IPS-18a (cell line): Measurements from ENCODE around the gene DCLK3.

Source experiments
- H3K27ac ChIP-seq: one replicate; pipeline ENCODE4 v1.5.1; 2013; ENCODE audit warnings: low read length
- H3K27me3 ChIP-seq: one replicate; pipeline ENCODE4 v1.6.1; 2013; ENCODE audit warnings: mild to moderate bottlenecking, low read length; ENCODE audit not compliant: control insufficient read depth, insufficient read depth
- H3K36me3 ChIP-seq: one replicate; pipeline ENCODE4 v1.6.1; 2013; ENCODE audit warnings: low read depth, low read length; ENCODE audit not compliant: control insufficient read depth
- H3K4me1 ChIP-seq: one replicate; pipeline ENCODE4 v1.6.1; 2013; ENCODE audit warnings: low read depth, low read length; ENCODE audit not compliant: control insufficient read depth
- H3K4me3 ChIP-seq: one replicate; pipeline ENCODE4 v1.5.1; 2013; ENCODE audit warnings: low read length
- H3K9ac ChIP-seq: one replicate; pipeline ENCODE4 v1.6.1; 2013; ENCODE audit warnings: mild to moderate bottlenecking, low read length, moderate library complexity
- H3K9me3 ChIP-seq: one replicate; pipeline ENCODE4 v1.6.1; 2013; ENCODE audit warnings: low read depth, low read length; ENCODE audit not compliant: control insufficient read depth

The DCLK3 gene

DNA sequence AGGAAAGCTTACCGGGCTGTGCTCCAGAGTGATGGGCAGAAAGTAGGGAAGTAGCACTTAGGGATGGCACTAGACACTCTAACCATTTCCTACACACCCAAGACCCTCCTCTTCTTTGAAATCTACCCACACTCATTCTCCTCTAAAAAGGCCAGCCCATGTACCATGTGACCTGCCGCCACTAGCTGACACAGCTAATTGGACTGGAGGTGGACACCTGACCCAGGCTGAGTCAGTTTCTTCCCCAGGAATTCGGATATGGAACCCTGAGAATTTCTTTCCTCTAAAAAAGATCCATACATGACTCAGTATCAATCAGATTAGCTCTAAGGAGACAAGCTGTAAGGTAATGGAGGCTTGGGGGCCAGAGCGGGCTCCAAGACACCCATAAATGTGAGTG lies 60.1 kb downstream of the DCLK3 start:
- H3K9me3 ChIP-seq: no peaks in the 10 kb centered on the region
- H3K4me3 ChIP-seq: no peak overlapping the region
- no peaks in the 10 kb centered on the region for H3K36me3 ChIP-seq
- H3K9ac ChIP-seq: no peak overlapping the region
- no peaks in the 10 kb centered on the region for H3K27me3 ChIP-seq
- no peak overlapping the region for H3K27ac ChIP-seq
- peaks cover 5% of the 10 kb centered on the region for H3K4me1 ChIP-seq

DNA sequence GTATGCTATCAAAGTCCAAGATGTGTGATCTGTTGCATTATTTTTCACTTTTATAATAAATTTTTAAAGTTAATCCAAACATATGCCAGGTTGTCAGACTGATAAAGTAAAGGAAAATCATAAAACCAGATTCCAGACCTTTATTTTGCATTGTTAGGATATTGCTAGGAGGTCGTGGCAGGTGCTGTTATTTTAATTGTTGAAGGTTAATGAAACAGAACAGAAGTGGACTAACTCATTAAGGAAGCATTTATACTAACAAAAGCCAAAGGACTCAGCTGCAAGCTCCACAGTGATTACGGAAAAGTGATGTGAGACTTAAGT lies 63.1 kb downstream of the DCLK3 start:
- no peaks in the 10 kb centered on the region for H3K9me3 ChIP-seq
- H3K27me3 ChIP-seq: no peaks in the 10 kb centered on the region
- H3K36me3 ChIP-seq: no peaks in the 10 kb centered on the region
- H3K4me1 ChIP-seq: peaks cover 5% of the 10 kb centered on the region
- H3K27ac ChIP-seq: no peak overlapping the region
- no peak overlapping the region for H3K9ac ChIP-seq
- no peak overlapping the region for H3K4me3 ChIP-seq

DNA sequence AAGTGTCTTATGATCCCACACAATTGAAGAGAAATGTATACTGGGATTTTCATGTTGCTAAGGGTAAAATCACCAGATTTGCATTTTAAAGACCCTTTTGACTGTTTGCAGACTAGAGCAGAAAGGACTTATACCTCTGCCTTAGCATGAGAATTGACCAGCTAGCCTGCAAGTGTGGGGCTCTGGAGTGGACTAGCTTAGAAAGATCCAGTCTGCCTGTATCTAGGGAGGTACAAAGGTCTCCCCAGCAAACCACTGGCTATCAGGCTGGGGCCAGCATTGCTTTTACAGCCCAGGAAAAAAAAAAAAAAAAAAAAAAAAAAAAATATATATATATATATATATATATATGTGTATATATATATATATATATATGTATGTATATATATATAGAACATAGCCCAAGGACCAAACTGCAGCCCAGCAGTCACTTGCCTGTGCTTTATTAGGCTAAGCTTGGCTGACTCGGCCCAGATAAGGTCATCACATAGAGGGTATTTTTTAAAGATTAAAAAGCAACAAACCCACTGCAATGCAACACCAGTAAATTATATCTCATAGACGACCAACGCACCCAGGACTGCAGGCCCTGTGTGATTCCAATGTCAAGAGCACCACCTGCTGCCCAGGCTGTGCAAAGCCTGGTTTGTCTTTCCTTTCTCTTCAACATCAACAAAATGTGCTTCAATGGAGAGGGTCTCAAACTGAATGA lies 63.7 kb downstream of the DCLK3 start:
- Histone ChIP-seq H3K27ac (no peak overlapping the region), H3K9ac (no peak overlapping the region), H3K4me1 (peaks cover 5% of the 10 kb centered on the region), H3K36me3 (no peaks in the 10 kb centered on the region), H3K9me3 (no peaks in the 10 kb centered on the region), H3K27me3 (no peaks in the 10 kb centered on the region), H3K4me3 (no peak overlapping the region)

DNA sequence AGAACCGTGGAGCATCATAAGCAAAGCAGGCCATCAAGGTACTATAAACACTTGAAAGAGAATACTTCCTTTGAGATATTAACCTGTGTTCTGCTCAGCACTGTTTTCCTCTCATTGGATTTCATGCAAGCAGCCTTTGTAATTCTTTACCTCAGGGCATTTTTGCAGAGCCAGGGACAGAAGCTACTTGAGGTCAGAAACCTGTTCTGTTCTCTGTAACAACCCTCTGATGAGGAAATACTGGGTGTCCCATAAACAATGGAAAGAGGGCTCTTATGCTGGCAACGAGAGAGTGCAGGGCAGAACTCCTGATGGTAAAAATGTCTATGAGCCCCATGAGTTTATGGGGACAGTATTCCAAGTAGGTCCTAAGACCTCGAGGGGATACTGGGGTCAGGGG lies 66.0 kb downstream of the DCLK3 start:
- Histone ChIP-seq H3K4me1 (peaks cover 5% of the 10 kb centered on the region), H3K27ac (no peak overlapping the region), H3K4me3 (no peak overlapping the region), H3K9ac (no peak overlapping the region), H3K27me3 (no peaks in the 10 kb centered on the region), H3K36me3 (no peaks in the 10 kb centered on the region), H3K9me3 (peaks cover 5% of the 10 kb centered on the region)

DNA sequence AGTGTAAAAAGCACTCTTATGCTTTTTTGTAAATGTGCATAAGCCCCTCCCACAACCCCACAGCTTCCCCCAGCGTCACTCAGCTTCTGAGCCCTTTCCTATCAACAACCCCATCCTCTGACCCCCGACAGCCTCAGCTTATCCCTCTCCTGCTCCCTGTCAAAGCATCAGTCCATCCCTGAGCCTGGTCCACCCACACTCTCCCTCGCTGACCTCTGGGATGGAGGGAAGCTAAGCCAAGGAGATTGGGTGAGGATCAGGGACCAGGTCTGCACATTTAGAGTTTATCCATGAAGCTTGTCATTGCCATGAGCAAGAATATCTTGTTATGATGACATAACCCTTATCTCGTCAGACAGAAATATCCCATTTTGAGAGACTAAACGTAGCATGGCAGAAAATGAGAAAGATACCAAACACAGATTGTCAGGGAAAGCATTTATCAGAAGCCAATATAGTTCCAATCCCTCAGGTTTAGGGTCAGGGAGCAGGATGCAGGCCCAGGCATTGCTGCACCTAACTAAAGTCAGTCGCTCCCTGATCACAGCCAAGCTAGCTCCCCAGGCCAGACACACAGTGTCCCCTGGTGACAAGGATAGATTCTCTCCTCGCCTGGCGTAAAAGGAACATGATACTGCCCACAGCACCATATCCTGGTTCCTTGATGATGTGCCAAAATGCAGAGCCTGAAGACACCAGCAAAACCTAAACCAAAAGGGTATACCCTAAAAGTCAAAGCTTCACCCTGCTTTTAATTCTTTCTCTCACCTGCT lies 66.9 kb downstream of the DCLK3 start:
- no peak overlapping the region for H3K9ac ChIP-seq

DNA sequence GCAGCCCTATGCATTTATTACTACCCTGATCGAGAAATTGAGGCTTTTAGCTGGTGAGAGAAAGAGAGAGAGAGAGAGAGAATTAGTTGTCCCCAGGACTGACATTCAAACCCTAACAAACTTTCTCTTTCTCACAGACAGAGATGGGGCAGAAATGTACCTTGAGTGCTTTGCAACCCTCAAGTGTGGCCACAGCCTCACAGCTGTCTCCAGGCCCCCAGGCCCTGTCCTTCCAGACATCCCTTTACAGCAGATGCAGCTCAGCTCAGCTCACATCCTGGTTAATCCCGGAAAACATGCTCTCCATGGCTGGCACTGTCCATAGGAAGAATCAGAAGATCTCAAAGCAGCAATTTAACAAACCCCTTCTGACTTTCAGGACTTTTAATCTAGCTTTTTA lies 67.6 kb downstream of the DCLK3 start:
- no peaks in the 10 kb centered on the region for H3K36me3 ChIP-seq
- H3K4me3 ChIP-seq: no peak overlapping the region
- H3K9ac ChIP-seq: no peak overlapping the region
- H3K27me3 ChIP-seq: no peaks in the 10 kb centered on the region
- H3K27ac ChIP-seq: no peak overlapping the region
- peaks cover 5% of the 10 kb centered on the region for H3K9me3 ChIP-seq
- peaks cover 5% of the 10 kb centered on the region for H3K4me1 ChIP-seq

More for the DNA sequence above, 66.9 kb downstream of the DCLK3 start:
- H3K4me1 ChIP-seq: peaks cover 5% of the 10 kb centered on the region
- H3K27me3 ChIP-seq: no peaks in the 10 kb centered on the region
- H3K4me3 ChIP-seq: no peak overlapping the region
- H3K9me3 ChIP-seq: peaks cover 5% of the 10 kb centered on the region
- no peak overlapping the region for H3K27ac ChIP-seq
- H3K36me3 ChIP-seq: no peaks in the 10 kb centered on the region

DNA sequence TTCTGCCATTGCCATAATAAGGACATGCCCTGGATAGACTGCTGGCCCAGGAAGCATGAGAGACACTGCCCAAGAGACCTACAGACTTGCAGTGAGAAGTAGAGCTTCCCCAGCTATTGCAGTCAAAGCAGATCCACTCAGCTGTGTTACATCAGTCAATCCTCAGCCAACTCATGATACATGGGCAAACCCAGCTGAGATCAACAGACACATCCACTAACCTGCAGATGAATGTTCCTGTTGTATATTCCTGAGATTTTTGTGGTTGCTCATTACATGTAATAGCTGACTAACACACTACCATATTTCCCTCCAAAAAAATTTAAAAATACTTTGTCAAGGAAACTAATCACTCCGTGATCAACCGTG lies 68.6 kb downstream of the DCLK3 start:
- Histone ChIP-seq H3K9ac (no peak overlapping the region), H3K4me3 (no peak overlapping the region), H3K27ac (no peak overlapping the region), H3K36me3 (no peaks in the 10 kb centered on the region), H3K27me3 (no peaks in the 10 kb centered on the region), H3K4me1 (peaks cover 5% of the 10 kb centered on the region), H3K9me3 (peaks cover 5% of the 10 kb centered on the region)

DNA sequence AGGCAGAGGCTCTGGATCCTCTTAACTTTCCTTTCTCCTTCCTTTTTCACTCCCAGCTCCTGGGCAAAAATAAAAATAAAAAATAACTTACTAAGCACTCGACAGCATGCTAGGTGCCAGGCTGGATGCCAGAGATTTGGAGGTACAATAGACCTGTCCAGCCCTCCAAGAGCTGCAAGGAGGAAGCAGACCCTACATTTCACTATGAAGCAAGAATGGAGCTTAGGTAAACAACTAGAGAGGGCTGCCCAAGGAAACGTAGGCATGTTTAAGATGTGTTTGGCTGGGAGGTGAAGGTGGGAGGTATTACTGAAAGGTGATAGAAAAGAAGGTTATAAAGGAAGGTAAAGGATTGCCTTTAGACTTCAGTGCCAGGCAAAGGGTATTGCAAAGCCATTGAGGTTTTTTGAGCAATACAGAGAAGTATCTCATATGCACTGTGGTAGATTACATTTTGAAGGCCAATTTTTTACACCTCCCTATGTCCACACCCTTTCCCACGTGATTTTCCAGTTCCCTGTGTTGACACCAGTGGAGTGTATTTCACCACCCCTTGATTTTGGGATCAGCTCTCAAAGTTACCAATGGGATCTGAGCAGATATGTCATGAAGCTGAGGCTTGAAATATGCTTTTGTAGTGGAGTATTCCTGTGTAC lies 69.1 kb downstream of the DCLK3 start:
- H3K9me3 ChIP-seq: peaks cover 5% of the 10 kb centered on the region

DNA sequence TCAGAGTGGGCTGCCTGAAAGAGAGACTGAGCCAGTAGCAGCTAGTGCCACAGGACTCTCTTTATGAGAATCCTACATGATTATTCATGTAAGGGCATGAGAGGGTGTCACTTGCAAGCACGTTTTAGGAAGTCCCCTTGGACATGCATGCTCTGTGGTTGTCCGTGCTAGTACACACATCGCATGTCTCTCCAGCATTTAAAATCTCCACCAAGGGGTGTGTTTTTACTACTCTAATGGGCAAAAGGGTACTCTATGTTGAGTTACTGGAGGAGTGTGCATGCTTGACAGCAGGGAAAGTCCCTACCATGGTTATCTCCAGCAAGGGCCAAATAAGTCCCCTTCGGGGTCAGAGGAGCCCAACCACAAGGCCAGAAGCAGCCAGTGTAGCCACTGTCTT lies 70.7 kb downstream of the DCLK3 start:
- peaks cover 5% of the 10 kb centered on the region for H3K9me3 ChIP-seq
- H3K9ac ChIP-seq: no peak overlapping the region
- no peak overlapping the region for H3K4me3 ChIP-seq
- H3K4me1 ChIP-seq: no peaks in the 10 kb centered on the region
- no peak overlapping the region for H3K27ac ChIP-seq
- no peaks in the 10 kb centered on the region for H3K27me3 ChIP-seq
- no peaks in the 10 kb centered on the region for H3K36me3 ChIP-seq

More for the DNA sequence above, 69.1 kb downstream of the DCLK3 start:
- peaks cover 2% of the 10 kb centered on the region for H3K4me1 ChIP-seq
- no peaks in the 10 kb centered on the region for H3K36me3 ChIP-seq
- H3K27me3 ChIP-seq: no peaks in the 10 kb centered on the region
- H3K27ac ChIP-seq: no peak overlapping the region
- H3K4me3 ChIP-seq: no peak overlapping the region
- no peak overlapping the region for H3K9ac ChIP-seq

DNA sequence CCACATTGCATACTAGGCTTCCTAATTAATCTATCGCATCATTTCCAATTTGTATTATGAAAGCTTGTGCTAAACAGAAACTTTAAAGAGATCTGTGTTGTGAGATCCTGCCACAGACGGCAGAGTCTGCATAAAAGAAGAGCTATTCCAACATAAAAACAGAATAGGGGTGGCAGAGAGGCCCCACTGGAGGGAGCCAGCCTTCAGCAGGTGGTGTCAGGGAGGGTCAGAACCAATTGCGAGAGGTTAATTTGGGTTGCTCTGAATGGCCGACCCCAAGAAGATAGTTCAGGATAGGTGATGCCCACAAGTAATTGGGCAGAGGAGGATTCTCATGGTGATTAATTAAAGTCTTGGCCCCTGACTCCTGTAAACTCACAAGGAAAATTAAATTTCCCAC lies 74.8 kb downstream of the DCLK3 start:
- Histone ChIP-seq H3K36me3 (no peaks in the 10 kb centered on the region), H3K9me3 (peaks cover 5% of the 10 kb centered on the region), H3K27ac (no peak overlapping the region), H3K27me3 (no peaks in the 10 kb centered on the region), H3K9ac (no peak overlapping the region), H3K4me1 (no peaks in the 10 kb centered on the region), H3K4me3 (no peak overlapping the region)

DNA sequence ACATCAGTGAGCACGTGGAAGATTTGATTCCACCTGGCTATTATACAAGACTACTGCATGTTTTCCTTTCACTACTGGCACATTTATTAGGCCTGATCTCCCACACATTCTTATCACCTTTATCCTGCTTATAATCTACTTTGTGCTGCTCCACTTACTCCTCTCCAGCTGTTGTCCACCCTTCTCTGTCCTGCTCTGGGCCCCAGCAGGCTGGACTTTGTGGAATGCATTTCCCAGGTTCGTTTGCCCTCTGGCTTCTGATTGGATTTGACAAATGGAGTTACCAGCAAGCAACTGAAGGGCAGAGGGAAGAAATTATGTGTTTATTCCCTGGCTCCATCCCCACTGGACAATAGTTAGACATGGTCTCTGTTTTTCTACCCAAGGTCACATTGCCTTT lies 75.5 kb downstream of the DCLK3 start:
- Histone ChIP-seq H3K9ac (no peak overlapping the region), H3K27ac (no peak overlapping the region), H3K9me3 (peaks cover 2% of the 10 kb centered on the region), H3K36me3 (no peaks in the 10 kb centered on the region), H3K4me3 (no peak overlapping the region), H3K4me1 (no peaks in the 10 kb centered on the region), H3K27me3 (no peaks in the 10 kb centered on the region)
